Measurements from ENCODE around the gene NEUROD4.

NEUROD4 gene

GRCh38 chr12:55019784-55020183, at the start of gene NEUROD4:
TSS of gene NEUROD4 (plus strand) at chr12:55019974. CDS start at chr12:55026440, 6,466 bp downstream.
- no peak for TF ChIP-seq CTCF (IDR thresholded peaks at IDR 0.05; ENCODE audit: low read depth, low read length, missing control alignments)
- no peak for DNase-seq (ENCODE audit: low read depth)
- no peak within 1 kb of the TSS for H3K4me3 ChIP-seq (ENCODE audit: low read depth, low read length)

- H3K4me3 ChIP-seq (ENCODE audit: low read depth, low read length), result no peak overlapping the region
- DNase-seq (ENCODE audit: low read depth), result no peak
Observed at GRCh38 chr12:54970741-54971140, 49.0 kb upstream of the NEUROD4 start.

GRCh38 chr12:54973556-54973955, 46.2 kb upstream of the NEUROD4 start:
- no peak for TF ChIP-seq CTCF (IDR thresholded peaks at IDR 0.05; ENCODE audit: low read depth, low read length, missing control alignments)
- H3K4me3 ChIP-seq (ENCODE audit: low read depth, low read length), result no peak overlapping the region
- DNase-seq (ENCODE audit: low read depth), result no peak

More at GRCh38 chr12:54970741-54971140, 49.0 kb upstream of the NEUROD4 start:
- no peak for TF ChIP-seq CTCF (IDR thresholded peaks at IDR 0.05; ENCODE audit: low read depth, low read length, missing control alignments)

GRCh38 chr12:54974279-54974678, 45.5 kb upstream of the NEUROD4 start:
- TF ChIP-seq CTCF (IDR thresholded peaks at IDR 0.05; ENCODE audit: low read depth, low read length, missing control alignments), result no peak
- no peak for DNase-seq (ENCODE audit: low read depth)
- no peak overlapping the region for H3K4me3 ChIP-seq (ENCODE audit: low read depth, low read length)

- TF ChIP-seq CTCF (IDR thresholded peaks at IDR 0.05; ENCODE audit: low read depth, low read length, missing control alignments), result no peak
- no peak for DNase-seq (ENCODE audit: low read depth)
- no peak overlapping the region for H3K4me3 ChIP-seq (ENCODE audit: low read depth, low read length)
Observed at GRCh38 chr12:54975272-54975671, 44.5 kb upstream of the NEUROD4 start.

- DNase-seq (ENCODE audit: low read depth), result no peak
- no peak for TF ChIP-seq CTCF (IDR thresholded peaks at IDR 0.05; ENCODE audit: low read depth, low read length, missing control alignments)
- no peak overlapping the region for H3K4me3 ChIP-seq (ENCODE audit: low read depth, low read length)
Observed at GRCh38 chr12:54975875-54976274, 43.9 kb upstream of the NEUROD4 start.

- no peak overlapping the region for H3K4me3 ChIP-seq (ENCODE audit: low read depth, low read length)
- no peak for DNase-seq (ENCODE audit: low read depth)
- TF ChIP-seq CTCF (IDR thresholded peaks at IDR 0.05; ENCODE audit: low read depth, low read length, missing control alignments), result no peak
Observed at GRCh38 chr12:54977155-54977554, 42.6 kb upstream of the NEUROD4 start.
